GM21737 (cell line): ENCODE data around the gene TRPM4.
"Not testable (repeated sequence)": the region's sequence is repeated elsewhere in the genome, so short reads cannot be mapped to it uniquely, and the experiment has no call there.

ENCODE experiments used
- ATAC-seq: cut with Tn5 transposase; IDR thresholded peaks from one replicate; pipeline ENCODE4 v1.9.1; 2021; ENCODE audit warnings: mild to moderate bottlenecking, moderate library complexity; ENCODE audit not compliant: unreplicated experiment

The TRPM4 gene

DNA sequence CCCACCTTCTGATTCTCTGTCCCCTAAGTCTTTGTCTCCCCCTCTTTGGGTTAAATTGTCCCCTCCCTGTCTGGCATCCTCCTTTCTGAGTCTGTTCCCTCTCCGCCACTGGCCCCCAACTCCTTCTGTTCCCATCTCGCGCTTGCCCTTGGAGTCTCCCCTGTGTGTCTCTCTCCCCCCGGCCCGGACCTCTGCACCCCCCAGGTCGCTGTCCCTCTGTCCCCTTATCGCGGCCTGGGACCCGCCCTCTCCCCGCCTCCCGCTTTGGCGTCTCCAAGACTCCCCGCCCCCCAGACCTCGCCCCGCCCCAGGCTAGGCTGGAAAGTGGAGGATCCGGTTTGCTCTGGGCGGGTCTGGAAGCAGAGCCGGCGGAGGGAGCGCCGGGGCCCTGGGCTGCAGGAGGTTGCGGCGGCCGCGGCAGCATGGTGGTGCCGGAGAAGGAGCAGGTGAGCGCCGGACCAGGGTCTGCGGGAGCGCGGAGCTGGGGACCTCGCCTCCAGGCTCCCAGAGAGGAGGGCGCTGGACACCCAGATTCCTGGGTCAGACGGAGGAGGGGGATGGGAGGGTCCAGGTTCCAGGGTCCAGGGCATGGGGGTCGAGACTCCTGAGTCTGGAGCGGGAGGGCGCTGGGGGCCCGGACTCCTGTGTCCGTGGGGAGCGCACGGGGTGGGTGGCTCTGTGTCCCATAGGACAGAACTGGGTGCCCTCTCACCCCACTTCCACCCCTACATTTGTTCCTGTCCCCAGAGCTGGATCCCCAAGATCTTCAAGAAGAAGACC lies at the start of gene TRPM4:
TSS of gene TRPM4 (plus strand) at position 348 of the 780 bp plus-strand sequence. CDS start at position 423, 75 bp downstream.
- ATAC-seq, result no peak

- no peak for ATAC-seq
Measured at GRCh38 chr19:49109051-49109450, 48.5 kb upstream of the TRPM4 start.

GRCh38 chr19:49109569-49110233 lies 47.9 kb upstream of the TRPM4 start:
- no peak for ATAC-seq

DNA sequence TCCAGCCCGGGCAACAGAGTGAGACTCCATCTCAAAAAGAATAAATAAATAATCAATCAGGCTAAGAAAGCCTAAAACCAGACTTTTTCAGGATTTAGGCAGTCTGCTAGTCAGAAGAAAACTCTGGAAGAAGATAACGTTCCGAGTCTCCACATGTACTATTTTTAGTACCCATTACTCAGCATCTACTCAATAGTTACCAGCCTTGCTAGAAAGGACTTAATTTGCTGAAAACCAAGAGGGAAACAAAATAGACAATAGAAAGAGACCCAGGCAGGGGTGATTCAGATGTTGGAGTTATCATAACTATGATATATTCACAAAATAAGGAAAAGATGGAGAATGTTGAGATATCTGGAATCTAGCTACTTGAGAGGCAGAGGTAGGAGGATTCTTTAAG lies 47.0 kb upstream of the TRPM4 start:
- ATAC-seq, result no peak

- no peak for ATAC-seq
Measured at GRCh38 chr19:49111218-49111998, 46.2 kb upstream of the TRPM4 start.

DNA sequence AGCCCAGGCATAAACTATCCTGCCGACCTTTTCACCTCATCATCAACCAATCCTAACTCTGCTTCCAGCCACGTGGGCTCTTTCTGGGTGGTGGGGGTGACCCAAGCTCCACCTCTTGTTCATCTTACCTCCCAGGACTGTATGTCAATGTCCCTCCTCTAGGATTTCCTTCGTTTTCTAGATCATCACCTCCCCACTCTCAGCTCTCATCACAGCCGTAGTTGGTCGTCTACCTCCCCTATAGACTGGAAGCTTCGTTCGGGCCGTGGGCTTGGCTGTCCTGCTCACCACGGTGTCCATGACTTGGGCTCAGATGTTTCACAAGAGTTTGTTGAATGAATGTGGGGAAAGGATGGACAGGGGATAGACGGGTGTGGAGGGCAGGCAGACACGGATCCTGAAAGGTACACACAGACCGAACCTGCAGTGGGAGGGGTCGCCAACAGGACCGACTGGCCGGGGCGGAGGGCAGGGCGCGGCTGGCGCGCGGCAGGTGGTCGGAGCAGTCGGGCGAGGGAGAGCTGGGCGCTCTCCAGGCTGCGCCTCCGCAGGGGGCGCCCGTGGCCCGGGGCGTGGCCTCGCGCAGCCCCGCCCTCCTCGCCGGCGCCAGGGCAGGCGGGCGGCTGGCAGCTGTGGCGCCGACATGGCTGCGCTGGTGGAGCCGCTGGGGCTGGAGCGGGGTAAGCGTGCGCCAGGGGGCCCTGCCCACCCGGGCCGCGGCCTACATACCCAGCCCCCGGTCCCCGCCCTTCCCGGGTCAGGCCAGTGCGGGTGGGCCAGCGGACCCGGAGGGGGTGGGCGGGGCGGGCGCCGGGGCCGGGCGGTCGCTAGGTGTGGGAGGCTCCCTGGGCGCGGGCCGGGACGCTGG lies 43.6 kb upstream of the TRPM4 start, which contains the start of gene LIN7B:
TSS of gene LIN7B (plus strand) at position 609 of the 868 bp plus-strand sequence. CDS start at position 644, 35 bp downstream.
- peak; percentile 51 for ATAC-seq

GRCh38 chr19:49114630-49115363 lies 42.8 kb upstream of the TRPM4 start:
- ATAC-seq, result no peak

DNA sequence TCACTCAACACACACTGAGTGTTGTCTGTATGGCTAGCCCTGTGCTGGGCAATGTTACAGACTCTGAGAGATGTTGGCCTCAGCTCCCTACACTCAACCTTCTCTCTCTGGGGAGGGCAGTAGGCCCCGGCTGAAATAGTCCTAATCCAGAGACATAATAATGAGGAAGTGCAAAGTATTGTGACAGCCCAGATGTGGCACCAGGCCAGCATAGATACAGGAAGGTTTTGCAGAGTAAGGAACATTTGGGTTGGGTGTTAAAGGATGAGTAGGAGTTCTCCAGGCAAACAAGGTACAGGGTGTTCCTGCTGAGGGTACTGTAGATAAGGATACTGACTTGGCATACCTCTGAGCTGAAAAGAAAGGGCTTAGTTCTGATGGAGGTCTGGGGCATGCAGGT lies 41.0 kb upstream of the TRPM4 start:
- no peak for ATAC-seq

- ATAC-seq, result no peak
Measured at GRCh38 chr19:49117677-49118564, 39.7 kb upstream of the TRPM4 start.

DNA sequence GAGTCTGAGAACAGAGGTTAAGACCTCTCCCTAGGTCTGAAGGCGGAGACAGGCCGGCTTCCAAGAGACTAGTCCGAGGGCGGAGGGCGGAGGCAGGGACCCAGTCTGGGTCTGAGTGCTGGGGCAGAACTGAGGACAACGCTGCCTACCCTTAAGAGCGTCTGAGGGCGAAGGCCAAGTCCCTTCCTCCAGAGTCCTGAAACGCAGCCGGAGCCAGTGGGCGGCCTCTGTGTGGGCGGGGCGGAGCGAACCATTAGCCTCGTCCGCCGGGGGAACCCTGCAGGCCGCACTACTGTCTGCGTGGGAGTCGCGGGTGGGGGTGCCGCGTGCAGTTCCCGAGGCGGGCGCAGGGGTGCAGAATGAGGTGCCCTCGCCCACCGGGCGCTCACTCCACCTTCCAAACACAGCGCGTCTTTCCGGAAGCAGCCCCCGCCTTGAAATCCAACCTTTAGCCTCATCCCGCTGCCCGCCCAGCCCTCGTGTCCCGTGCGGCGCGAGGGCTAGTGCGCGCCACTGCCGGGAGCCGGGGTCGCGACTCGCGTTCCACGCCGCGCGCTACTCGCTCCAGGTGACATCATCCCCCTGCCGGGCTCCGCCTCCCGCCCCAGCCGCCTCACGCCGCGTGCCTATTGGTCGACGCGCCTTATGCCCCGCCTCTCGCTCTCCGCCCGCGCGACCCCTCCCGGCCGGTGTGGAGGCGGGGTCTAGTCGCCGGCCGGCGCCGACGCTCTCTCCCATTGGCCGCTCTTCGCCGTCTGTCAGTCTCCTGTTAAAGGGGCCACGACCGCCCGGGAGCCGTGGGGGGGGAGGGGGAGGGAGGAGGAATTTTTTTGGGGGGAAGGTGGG lies 38.8 kb upstream of the TRPM4 start, which contains the start of gene C19orf73:
TSS of gene C19orf73 (minus strand) at position 579 of the 846 bp plus-strand sequence. CDS start at position 458, 121 bp downstream.
- ATAC-seq, result peak; percentile 70

GRCh38 chr19:49119411-49120324 lies 37.9 kb upstream of the TRPM4 start, which contains the start of gene PPFIA3:
PPFIA3 (plus strand) TSS chr19:49119544; CDS start chr19:49127874, 8,330 bp downstream.
- no peak for ATAC-seq

GRCh38 chr19:49120325-49120683 lies 37.3 kb upstream of the TRPM4 start:
- no peak for ATAC-seq

DNA sequence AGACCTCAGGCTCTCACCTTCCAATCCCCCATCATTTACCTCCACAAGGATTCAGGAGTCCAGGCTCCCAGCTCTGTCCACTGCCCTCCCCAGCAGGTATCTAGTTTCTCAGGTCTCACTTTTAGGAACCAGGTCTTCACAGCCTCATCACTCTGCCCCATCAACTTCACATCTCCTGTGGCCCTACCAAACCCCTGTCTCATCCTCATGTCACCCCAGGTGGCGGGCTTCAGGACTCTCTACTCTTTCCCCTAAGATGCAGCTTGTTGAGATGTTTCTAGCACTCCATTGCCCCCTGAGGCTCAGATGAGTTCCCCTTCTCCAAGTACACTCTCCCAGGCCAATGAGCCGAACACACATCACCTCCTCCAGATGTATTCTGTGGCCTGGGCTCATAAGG lies 36.7 kb upstream of the TRPM4 start:
- ATAC-seq, result no peak

GRCh38 chr19:49121841-49122240 lies 35.8 kb upstream of the TRPM4 start:
- ATAC-seq, result not testable (repeated sequence)

GRCh38 chr19:49123285-49123684 lies 34.3 kb upstream of the TRPM4 start:
- not testable (repeated sequence) for ATAC-seq

DNA sequence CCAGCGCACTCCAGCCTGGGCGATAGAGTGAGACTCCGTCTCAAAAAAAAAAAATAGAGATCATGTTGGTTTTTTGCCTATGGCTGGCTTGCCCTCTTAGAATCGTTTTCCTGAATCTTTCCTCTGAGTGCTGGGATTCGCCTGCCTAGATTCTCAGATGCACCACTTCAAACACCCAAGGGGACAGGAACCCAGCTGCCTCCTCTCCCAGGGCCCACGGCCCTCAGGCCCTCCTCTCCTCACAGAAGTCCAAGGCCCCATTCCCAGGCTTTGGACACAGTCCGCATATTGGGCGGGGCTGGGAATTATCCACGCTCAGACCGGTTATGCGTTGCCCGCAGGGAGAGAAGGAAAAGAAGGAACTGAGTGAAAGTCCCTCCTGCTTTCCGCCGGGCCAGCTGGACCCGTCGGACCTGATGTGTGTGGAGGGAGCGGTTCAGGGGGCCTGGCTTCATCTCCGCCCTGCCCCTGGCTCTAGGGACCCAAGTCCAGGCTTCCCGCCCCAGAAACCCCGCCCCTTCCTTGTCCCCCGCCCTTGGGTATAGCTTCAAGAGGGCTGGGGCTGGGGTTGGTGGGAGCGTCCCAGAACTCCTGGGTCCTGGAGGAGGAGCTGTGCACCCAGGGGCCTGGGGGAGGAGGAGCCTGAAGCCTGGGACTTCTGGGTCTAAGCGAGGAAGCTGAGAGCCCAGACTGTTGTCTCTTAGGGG lies 32.4 kb upstream of the TRPM4 start:
- no peak for ATAC-seq
